CD14-positive monocyte (primary cell): ENCODE results near the gene EPB41L4A. TPM values are rescaled to one million over a fixed set of nuclear protein-coding genes. Genes with fewer than 3 reads are reported as not detected.

Experiments used
- DNase-seq, 3 donors: peaks; one replicate each; pipeline ENCODE4 v3.0.0-alpha.2; 2011 to 2022
- H2AFZ ChIP-seq: 2 replicates; pipeline ENCODE4 v1.6.0; 2012; ENCODE audit warnings: mild to moderate bottlenecking, low read depth, low read length, inconsistent platforms; ENCODE audit not compliant: insufficient read depth, poor library complexity, severe bottlenecking
- H3K27ac ChIP-seq, 2 donors: 1 replicate in 1 of 2; 2 replicates in 1 of 2; pipeline ENCODE4 v1.5.1; 2012 to 2013; ENCODE audit warnings: low read length in 2 of 2, control low read depth in 1 of 2, inconsistent platforms in 1 of 2, low read depth in 1 of 2, mild to moderate bottlenecking in 1 of 2
- H3K27me3 ChIP-seq, 2 donors: one replicate each; pipeline versions ENCODE4 v1.6.0 to v1.6.1; 2011 to 2013; ENCODE audit warnings: low read length in 2 of 2; ENCODE audit not compliant: control insufficient read depth in 2 of 2, insufficient read depth in 2 of 2
- H3K36me3 ChIP-seq, 2 donors: replicated peaks in 1 of 2; 1 replicate in 1 of 2; 2 replicates in 1 of 2; pipeline versions ENCODE4 v1.5.1 to v1.6.1; 2012 to 2013; ENCODE audit warnings: low read length in 2 of 2, control low read depth in 1 of 2, inconsistent platforms in 1 of 2, mild to moderate bottlenecking in 1 of 2; ENCODE audit not compliant: insufficient read depth in 2 of 2, control insufficient read depth in 1 of 2
- H3K4me1 ChIP-seq, 2 donors: 1 replicate in 1 of 2; 2 replicates in 1 of 2; pipeline versions ENCODE4 v1.5.1 to v1.6.1; 2012 to 2013; ENCODE audit warnings: low read length in 2 of 2, control low read depth in 1 of 2, inconsistent platforms in 1 of 2, mild to moderate bottlenecking in 1 of 2, moderate library complexity in 1 of 2; ENCODE audit not compliant: insufficient read depth in 2 of 2, control insufficient read depth in 1 of 2
- H3K4me2 ChIP-seq: replicated peaks from 2 replicates; pipeline ENCODE3; 2012; ENCODE audit warnings: low read length, moderate library complexity, mild to moderate bottlenecking; ENCODE audit not compliant: poor library complexity, severe bottlenecking; ENCODE audit errors: extremely low read depth
- H3K4me3 ChIP-seq, 3 experiments: fragments of 200-600 bp in 1 of 3; sonication (generic) in 1 of 3; replicated peaks in 1 of 3; 1 replicate in 2 of 3; 2 replicates in 1 of 3; pipeline ENCODE4 v1.5.1; 2011 to 2013; ENCODE audit warnings: low read length in 3 of 3, mild to moderate bottlenecking in 3 of 3, control low read depth in 2 of 3, low read depth in 2 of 3, inconsistent platforms in 1 of 3, moderate library complexity in 1 of 3
- H3K79me2 ChIP-seq: 2 replicates; pipeline ENCODE4 v1.6.0; 2012; ENCODE audit warnings: mild to moderate bottlenecking, control low read depth, inconsistent platforms, low read length, moderate library complexity; ENCODE audit not compliant: insufficient read depth
- H3K9ac ChIP-seq: 2 replicates; pipeline ENCODE4 v1.6.0; 2017; ENCODE audit warnings: low read length, mild to moderate bottlenecking; ENCODE audit not compliant: insufficient read depth, poor library complexity, severe bottlenecking
- H3K9me3 ChIP-seq, 2 donors: replicated peaks in 1 of 2; 1 replicate in 1 of 2; 2 replicates in 1 of 2; pipeline versions ENCODE4 v1.5.1 to v1.6.1; 2012 to 2013; ENCODE audit warnings: low read length in 2 of 2, control low read depth in 1 of 2; ENCODE audit not compliant: control insufficient read depth in 1 of 2, insufficient read depth in 1 of 2
- H4K20me1 ChIP-seq: 2 replicates; pipeline ENCODE4 v1.6.0; 2012; ENCODE audit warnings: mild to moderate bottlenecking, low read length, control low read depth, moderate library complexity; ENCODE audit not compliant: insufficient read depth
- H3K27ac Mint-ChIP-seq, 7 donors: one replicate each; pipeline ENCODE4 v1.8.0; 2020; ENCODE audit warnings: mild to moderate bottlenecking in 7 of 7, mixed read lengths in 7 of 7, moderate library complexity in 6 of 7, inconsistent platforms in 2 of 7
- H3K27me3 Mint-ChIP-seq, 3 donors: one replicate each; pipeline ENCODE4 v1.8.0; 2021 to 2022; ENCODE audit warnings: low read depth in 3 of 3, mild to moderate bottlenecking in 3 of 3, mixed read lengths in 3 of 3, moderate library complexity in 3 of 3, inconsistent platforms in 1 of 3
- H3K36me3 Mint-ChIP-seq, 2 donors: one replicate each; pipeline ENCODE4 v1.8.0; 2020; ENCODE audit warnings: mixed read lengths in 2 of 2, inconsistent platforms in 1 of 2, mild to moderate bottlenecking in 1 of 2
- H3K4me1 Mint-ChIP-seq: one replicate; pipeline ENCODE4 v1.8.0; 2020; ENCODE audit warnings: mild to moderate bottlenecking, mixed read lengths
- H3K4me3 Mint-ChIP-seq, 2 donors: one replicate each; pipeline ENCODE4 v1.8.0; 2020; ENCODE audit warnings: mild to moderate bottlenecking in 2 of 2, mixed read lengths in 2 of 2, moderate library complexity in 1 of 2
- H3K9me3 Mint-ChIP-seq, 7 donors: one replicate each; pipeline ENCODE4 v1.8.0; 2020 to 2022; ENCODE audit warnings: mixed read lengths in 7 of 7, mild to moderate bottlenecking in 6 of 7, moderate library complexity in 6 of 7, inconsistent platforms in 2 of 7
- CTCF ChIP-seq: fragments of 200-600 bp; IDR thresholded peaks from one replicate; pipeline ENCODE4 v1.8.0; 2022; ENCODE audit warnings: antibody characterized with exemption, mild to moderate bottlenecking
- WGBS: methylation state at CpG from one replicate; pipeline ENCODE4 v1.1.5; 2013; ENCODE audit warnings: missing lambda C conversion rate; ENCODE audit not compliant: insufficient coverage; 5-methylcytosine and 5-hydroxymethylcytosine counted together
- intact Hi-C, 2 donors: fragments of 100-400 bp; cut with micrococcal nuclease; formaldehyde crosslinking; loops; one replicate each; pipeline versions ENCODE4 v1.15.0 to v1.15.1; 2023
- polyA plus RNA-seq, 3 donors: library from polyadenylated mRNA; depleted of rRNA in 1 of 3; unstranded in 2 of 3; stranded (reverse) in 1 of 3; fragments of 300-500 nt in 2 of 3; fragments of >200 nt in 1 of 3; fragmentation: Illumina TruSeq in 2 of 3; gene quantifications; 1 replicate in 2 of 3; 2 replicates in 1 of 3; pipeline ENCODE4 v1.2.3, GENCODE V29; 2012 to 2021

The EPB41L4A gene
- polyA plus RNA-seq, 3 donors, result 0.01 to 0.05 TPM; not detected in 1

- no peaks in the 10 kb centered on the region for H3K36me3 Mint-ChIP-seq
- intact Hi-C loops, result no loop called here
- Histone ChIP-seq H2AFZ (no peak overlapping the region), H3K9me3 (no peaks in the 10 kb centered on the region), H4K20me1 (no peaks in the 10 kb centered on the region), H3K27me3 (no peaks in the 10 kb centered on the region), H3K79me2 (no peaks in the 10 kb centered on the region), H3K27ac (no peak overlapping the region), H3K4me3 (no peak overlapping the region), H3K36me3 (no peaks in the 10 kb centered on the region), H3K4me1 (no peaks in the 10 kb centered on the region), H3K4me2 (no peak overlapping the region), H3K9ac (no peak overlapping the region)
- H3K27ac Mint-ChIP-seq, result no peak overlapping the region
- no peak for TF ChIP-seq CTCF
- H3K4me1 Mint-ChIP-seq, result no peaks in the 10 kb centered on the region
- DNase-seq, result no peak
- no peak overlapping the region for H3K4me3 Mint-ChIP-seq
- H3K27me3 Mint-ChIP-seq, result peaks cover 0 to 8% (median 4%) of the 10 kb centered on the region in 3 donors
- peaks cover 0 to 3% (median 1%) of the 10 kb centered on the region in 7 donors for H3K9me3 Mint-ChIP-seq
- WGBS, result 95% methylated on average over 4 of the region's 5 CpGs
Observed at GRCh38 chr5:112338681-112339337, 80.3 kb downstream of the EPB41L4A start.

GRCh38 chr5:112333331-112333781 lies 85.7 kb downstream of the EPB41L4A start:
- Histone ChIP-seq H3K27ac (no peak overlapping the region), H3K4me1 (no peaks in the 10 kb centered on the region), H3K4me2 (no peak overlapping the region), H3K27me3 (peaks cover 0 to 3% of the 10 kb centered on the region in 2 donors), H3K4me3 (no peak overlapping the region), H3K79me2 (no peaks in the 10 kb centered on the region), H2AFZ (no peak overlapping the region), H4K20me1 (no peaks in the 10 kb centered on the region), H3K36me3 (no peaks in the 10 kb centered on the region), H3K9ac (no peak overlapping the region), H3K9me3 (no peaks in the 10 kb centered on the region)
- no peak for DNase-seq
- intact Hi-C loops, result no loop called here
- peaks cover 0 to 5% (median 4%) of the 10 kb centered on the region in 3 donors for H3K27me3 Mint-ChIP-seq
- H3K4me3 Mint-ChIP-seq, result no peak overlapping the region
- H3K36me3 Mint-ChIP-seq, result no peaks in the 10 kb centered on the region
- H3K9me3 Mint-ChIP-seq, result peaks cover 0 to 2% (median 0%) of the 10 kb centered on the region in 7 donors
- no peak overlapping the region for H3K27ac Mint-ChIP-seq
- 86% methylated on average over 1 of the region's 5 CpGs for WGBS
- H3K4me1 Mint-ChIP-seq, result no peaks in the 10 kb centered on the region
- no peak for TF ChIP-seq CTCF
